ENCODE data around the gene GUCA2B. TPM values are rescaled to one million over a fixed set of nuclear protein-coding genes. Genes with fewer than 3 reads are reported as not detected.

Gene GUCA2B
- total RNA-seq, 1 experiment from 2014 or later = not detected

- H3K27me3 ChIP-seq (ENCODE audit: control insufficient read depth, insufficient read depth, low read length) = no peaks in the 10 kb centered on the region
- ChIA-PET POLR2A (no interaction called here), CTCF (no interaction called here)
- H3K36me3 ChIP-seq (ENCODE audit: control insufficient read depth, insufficient read depth, low read length) = no peaks in the 10 kb centered on the region
- H3K4me1 ChIP-seq (ENCODE audit: control insufficient read depth, insufficient read depth, low read length) = no peaks in the 10 kb centered on the region
- no peak overlapping the region for H3K27ac ChIP-seq (ENCODE audit: low read length)
- TF ChIP-seq TCF7L2 (IDR thresholded peaks at IDR 0.05; ENCODE audit: low read depth, low read length) (no peak), POLR2AphosphoS5 (IDR thresholded peaks at IDR 0.05; ENCODE audit: low read depth, low read length) (no peak), SIN3A (IDR thresholded peaks at IDR 0.05; ENCODE audit: borderline replicate concordance, insufficient read depth, low read depth, low read length) (no peak)
- TF ChIP-seq, protein P1, sequence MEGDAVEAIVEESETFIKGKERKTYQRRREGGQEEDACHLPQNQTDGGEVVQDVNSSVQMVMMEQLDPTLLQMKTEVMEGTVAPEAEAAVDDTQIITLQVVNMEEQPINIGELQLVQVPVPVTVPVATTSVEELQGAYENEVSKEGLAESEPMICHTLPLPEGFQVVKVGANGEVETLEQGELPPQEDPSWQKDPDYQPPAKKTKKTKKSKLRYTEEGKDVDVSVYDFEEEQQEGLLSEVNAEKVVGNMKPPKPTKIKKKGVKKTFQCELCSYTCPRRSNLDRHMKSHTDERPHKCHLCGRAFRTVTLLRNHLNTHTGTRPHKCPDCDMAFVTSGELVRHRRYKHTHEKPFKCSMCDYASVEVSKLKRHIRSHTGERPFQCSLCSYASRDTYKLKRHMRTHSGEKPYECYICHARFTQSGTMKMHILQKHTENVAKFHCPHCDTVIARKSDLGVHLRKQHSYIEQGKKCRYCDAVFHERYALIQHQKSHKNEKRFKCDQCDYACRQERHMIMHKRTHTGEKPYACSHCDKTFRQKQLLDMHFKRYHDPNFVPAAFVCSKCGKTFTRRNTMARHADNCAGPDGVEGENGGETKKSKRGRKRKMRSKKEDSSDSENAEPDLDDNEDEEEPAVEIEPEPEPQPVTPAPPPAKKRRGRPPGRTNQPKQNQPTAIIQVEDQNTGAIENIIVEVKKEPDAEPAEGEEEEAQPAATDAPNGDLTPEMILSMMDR (IDR thresholded peaks at IDR 0.05) = no peak
- peaks cover 3% of the 10 kb centered on the region; the same call in 1 of the 2 replicates for H3K9me3 ChIP-seq (ENCODE audit: control insufficient read depth, insufficient read depth, low read depth, low read length)
- DNase-seq (ENCODE audit: low read depth, low spot score) = no peak
- ATAC-seq = no peak
- in situ Hi-C loops (cut with HindIII; ENCODE audit: low pct_unique_long_range_greater_than_20kb, low sequenced_read_pairs) (no loop called here), intact Hi-C loops (cut with micrococcal nuclease; ENCODE audit: unreplicated experiment) (no loop called here)
- BruUV-seq (replicated peaks) = no TSS peak
- H3K4me3 ChIP-seq (ENCODE audit: low read depth in 2 of 2, low read length in 2 of 2) = no peak overlapping the region
Measured at GRCh38 chr1:42162181-42162580, 9.0 kb downstream of the GUCA2B start.

DNA sequence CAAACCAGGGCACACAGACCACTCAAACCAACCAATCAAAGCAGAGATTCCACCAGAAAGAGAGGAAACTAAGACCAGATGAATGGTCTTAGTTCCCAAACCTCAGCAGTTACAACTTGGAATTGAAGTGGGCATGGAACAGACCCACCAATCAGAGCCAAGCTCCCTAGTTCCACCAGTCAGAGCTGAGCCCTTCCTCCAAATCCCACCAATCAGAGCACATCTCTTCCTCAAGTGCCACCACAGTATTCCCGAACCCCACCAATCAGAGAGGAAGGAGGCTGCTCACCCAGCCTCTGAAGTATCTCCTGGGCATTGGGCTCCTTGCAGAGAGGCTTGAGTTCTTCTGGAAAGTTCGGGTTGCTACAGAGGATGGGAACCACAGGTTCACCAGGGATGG is 9.9 kb downstream of the GUCA2B start:
- ChIA-PET CTCF (no interaction called here), POLR2A (no interaction called here)
- Histone ChIP-seq H3K27ac (ENCODE audit: low read length) (no peak overlapping the region), H3K4me3 (ENCODE audit: low read depth in 2 of 2, low read length in 2 of 2) (no peak overlapping the region), H3K36me3 (ENCODE audit: control insufficient read depth, insufficient read depth, low read length) (no peaks in the 10 kb centered on the region), H3K9me3 (ENCODE audit: control insufficient read depth, insufficient read depth, low read depth, low read length) (peaks cover 3% of the 10 kb centered on the region; the same call in 1 of the 2 replicates), H3K4me1 (ENCODE audit: control insufficient read depth, insufficient read depth, low read length) (no peaks in the 10 kb centered on the region), H3K27me3 (ENCODE audit: control insufficient read depth, insufficient read depth, low read length) (no peaks in the 10 kb centered on the region)
- ATAC-seq (no peak), DNase-seq (ENCODE audit: low read depth, low spot score) (no peak)
- intact Hi-C loops (cut with micrococcal nuclease; ENCODE audit: unreplicated experiment) (no loop called here), in situ Hi-C loops (cut with HindIII; ENCODE audit: low pct_unique_long_range_greater_than_20kb, low sequenced_read_pairs) (no loop called here)
- TF ChIP-seq SIN3A (IDR thresholded peaks at IDR 0.05; ENCODE audit: borderline replicate concordance, insufficient read depth, low read depth, low read length) (no peak), TCF7L2 (IDR thresholded peaks at IDR 0.05; ENCODE audit: low read depth, low read length) (no peak), POLR2AphosphoS5 (IDR thresholded peaks at IDR 0.05; ENCODE audit: low read depth, low read length) (no peak), REST (IDR thresholded peaks at IDR 0.05; ENCODE audit: insufficient read depth in 1 of 2, low read depth in 2 of 2, low read length in 1 of 2) (no peak)
- TF ChIP-seq, protein P1 (IDR thresholded peaks at IDR 0.05) = no peak
- BruUV-seq (replicated peaks) = no TSS peak
